GM12892 (cell line): ENCODE results near the gene GALT.

ENCODE experiments used
- POLR2A ChIP-seq: IDR thresholded peaks from 2 replicates; pipeline ENCODE4 v1.6.1; 2011; ENCODE audit warnings: low read depth, low read length, control low read depth
- POLR2AphosphoS5 ChIP-seq: IDR thresholded peaks from 2 replicates; pipeline ENCODE4 v1.6.1; 2011; ENCODE audit warnings: low read depth, low read length, control low read depth

DNA sequence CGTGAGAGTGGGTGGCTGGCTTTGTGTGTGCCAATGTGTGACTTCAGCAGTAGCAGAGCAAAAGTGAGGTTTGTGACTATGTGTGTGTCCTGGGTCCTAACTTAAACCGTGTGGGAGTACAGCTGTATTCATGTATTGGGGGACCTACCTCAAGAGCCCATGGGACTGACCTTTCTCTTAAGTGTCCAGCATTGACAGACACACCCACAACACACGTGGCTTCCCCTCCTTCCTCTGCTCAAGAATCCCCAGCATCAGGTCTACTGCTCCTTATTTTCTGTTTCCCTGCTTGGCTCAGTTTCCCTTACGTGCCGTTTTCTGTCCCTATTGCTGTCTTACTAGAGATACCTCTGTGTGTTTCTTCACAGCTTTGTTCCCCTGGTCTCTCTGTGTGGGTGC is 6.1 kb downstream of the GALT start:
- TF ChIP-seq POLR2A: no peak
- no peak for TF ChIP-seq POLR2AphosphoS5
